BJ (cell line): ENCODE results near the gene PCDHGB2. TPM values are rescaled to one million over a fixed set of nuclear protein-coding genes. Genes with fewer than 3 reads are reported as not detected.

Source experiments
- CTCF ChIA-PET: fragments of 350-600 bp; formaldehyde crosslinking; extraction: SDS; loops from one replicate; lab custom pipeline; 2021; ENCODE audit warnings: antibody characterized with exemption, inconsistent platforms; lab: Yijun Ruan, JAX
- POLR2A ChIA-PET: fragments of 300-600 bp; sonication (Branson Sonifier 250); formaldehyde crosslinking; extraction: SDS; loops from one replicate; lab custom pipeline; 2021; ENCODE audit warnings: antibody characterized with exemption; lab: Charles Lee
- DNase-seq: peaks from one replicate; pipeline ENCODE4 v3.0.0-alpha.2; 2011; ENCODE audit warnings: low read depth
- H3K27me3 ChIP-seq: 2 replicates; pipeline ENCODE4 v1.6.0; 2011; ENCODE audit warnings: low read length; ENCODE audit not compliant: control insufficient read depth, insufficient read depth
- H3K36me3 ChIP-seq: 2 replicates; pipeline ENCODE4 v1.5.1; 2011; ENCODE audit warnings: low read length; ENCODE audit not compliant: control insufficient read depth, insufficient read depth
- H3K4me3 ChIP-seq: 2 replicates; pipeline ENCODE4 v1.5.1; 2011; ENCODE audit warnings: low read depth, mild to moderate bottlenecking, control low read depth, low read length
- polyA plus RNA-seq: library from polyadenylated mRNA; depleted of rRNA; stranded (reverse); fragments of >200 nt; gene quantifications from 2 replicates; pipeline ENCODE4 v1.2.3, GENCODE V29; 2011
- TF ChIP-seq, protein P1 (sequence below): IDR thresholded peaks from 2 replicates; pipeline ENCODE4 v1.5.1; 2011; ENCODE audit warnings: low read depth, mild to moderate bottlenecking, control low read depth, inconsistent platforms, low read length, moderate library complexity; ENCODE audit not compliant: insufficient read depth

PCDHGB2 gene
- polyA plus RNA-seq, 1 experiment, result 3.7 TPM

DNA sequence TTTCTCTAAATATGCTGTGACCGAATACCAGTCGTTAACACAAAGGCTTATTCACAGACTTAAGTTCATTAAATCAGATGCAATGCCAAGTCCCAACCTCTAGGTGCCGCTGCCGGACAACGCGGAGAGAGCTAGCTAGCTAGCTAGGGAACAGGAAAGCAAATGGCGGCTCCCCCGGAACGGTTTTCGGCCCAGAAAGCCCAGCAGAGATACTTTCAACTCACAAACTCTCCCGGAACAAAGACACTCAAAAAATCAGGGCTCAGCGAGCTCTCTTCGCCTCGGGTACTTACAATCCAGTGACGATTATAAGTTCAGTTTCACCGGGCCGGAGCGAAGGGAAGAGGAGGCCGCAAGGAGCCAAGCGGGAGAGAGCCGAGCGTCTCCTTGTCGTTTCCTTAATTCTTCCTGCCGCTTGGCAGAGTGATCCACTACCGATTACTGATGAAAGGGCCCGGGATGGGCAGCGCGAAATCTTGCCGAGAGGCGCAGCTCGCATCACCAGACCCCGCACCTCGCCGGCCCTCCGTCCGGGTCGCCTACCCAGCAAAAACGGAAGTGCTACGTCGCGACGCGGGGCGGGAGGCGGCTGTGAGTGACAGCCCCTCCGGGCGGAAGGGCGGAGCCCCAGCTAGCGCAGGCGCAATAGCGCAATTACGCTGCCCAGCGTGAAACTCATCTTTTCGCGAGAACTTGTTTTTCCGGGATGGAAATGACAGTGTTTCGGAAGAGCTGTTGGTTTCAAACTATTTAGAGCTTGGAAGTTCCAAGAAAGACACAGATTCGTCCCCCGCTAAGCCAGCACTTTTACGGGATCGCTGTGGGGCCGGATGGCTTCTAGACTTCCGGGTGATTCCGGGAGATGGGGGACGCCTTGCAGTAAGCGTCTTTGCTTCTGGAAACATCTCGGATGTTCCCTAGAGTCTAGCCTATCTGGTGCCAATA lies 39.3 kb upstream of the PCDHGB2 start, which contains the start of gene TAF7:
Gene TAF7 (minus strand): TSS at position 560 of the 945 bp plus-strand sequence. CDS start 740 bp downstream, outside the sequence.
- TF ChIP-seq, protein P1, sequence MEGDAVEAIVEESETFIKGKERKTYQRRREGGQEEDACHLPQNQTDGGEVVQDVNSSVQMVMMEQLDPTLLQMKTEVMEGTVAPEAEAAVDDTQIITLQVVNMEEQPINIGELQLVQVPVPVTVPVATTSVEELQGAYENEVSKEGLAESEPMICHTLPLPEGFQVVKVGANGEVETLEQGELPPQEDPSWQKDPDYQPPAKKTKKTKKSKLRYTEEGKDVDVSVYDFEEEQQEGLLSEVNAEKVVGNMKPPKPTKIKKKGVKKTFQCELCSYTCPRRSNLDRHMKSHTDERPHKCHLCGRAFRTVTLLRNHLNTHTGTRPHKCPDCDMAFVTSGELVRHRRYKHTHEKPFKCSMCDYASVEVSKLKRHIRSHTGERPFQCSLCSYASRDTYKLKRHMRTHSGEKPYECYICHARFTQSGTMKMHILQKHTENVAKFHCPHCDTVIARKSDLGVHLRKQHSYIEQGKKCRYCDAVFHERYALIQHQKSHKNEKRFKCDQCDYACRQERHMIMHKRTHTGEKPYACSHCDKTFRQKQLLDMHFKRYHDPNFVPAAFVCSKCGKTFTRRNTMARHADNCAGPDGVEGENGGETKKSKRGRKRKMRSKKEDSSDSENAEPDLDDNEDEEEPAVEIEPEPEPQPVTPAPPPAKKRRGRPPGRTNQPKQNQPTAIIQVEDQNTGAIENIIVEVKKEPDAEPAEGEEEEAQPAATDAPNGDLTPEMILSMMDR, result peak; percentile 86
- Histone ChIP-seq H3K4me3 (peak within 1 kb of the TSS; percentile 73), H3K27me3 (no peaks in the 10 kb centered on the region), H3K36me3 (peaks cover 2% of the 10 kb centered on the region)
- peak; percentile 63 for DNase-seq
- CTCF ChIA-PET, result interaction anchor here (0.8 to 11.7 kb wide), 25 partner anchors 10 to 298 kb away, joined by 3 to 85 read pairs (median 4); partner anchors contain the start of genes DIAPH1, PCDHB9, PCDHGA1 and PCDHGA10
- POLR2A ChIA-PET, result interaction anchor here (0.5 to 1.5 kb wide), 3 partner anchors 8 to 242 kb away, joined by 3 to 4 read pairs (median 4); partner anchors contain the start of gene PCDHGA1

DNA sequence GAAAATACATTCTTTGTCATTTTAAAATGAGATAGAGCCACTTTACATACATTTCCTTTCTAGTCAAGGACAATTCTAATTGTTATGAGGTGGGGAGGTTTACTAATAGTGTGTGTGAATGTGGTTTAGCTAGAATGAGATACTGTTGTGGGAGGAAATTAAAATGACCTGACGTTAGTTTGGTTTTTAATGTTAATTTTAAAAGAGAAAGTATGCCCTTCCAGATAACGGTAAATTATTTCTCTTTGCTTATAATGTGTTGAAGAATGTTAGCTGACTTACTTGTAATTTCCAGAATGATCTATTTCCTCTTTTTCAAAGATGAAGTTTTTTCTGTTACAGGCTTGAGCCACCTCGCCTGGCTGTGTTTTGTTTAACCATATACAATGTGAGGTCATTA lies 37.5 kb upstream of the PCDHGB2 start:
- Histone ChIP-seq H3K4me3 (no peak overlapping the region), H3K36me3 (peaks cover 2% of the 10 kb centered on the region), H3K27me3 (no peaks in the 10 kb centered on the region)
- POLR2A ChIA-PET, result no interaction called here
- CTCF ChIA-PET, result interaction anchor here (1.8 to 11.7 kb wide), 2 partner anchors 9 to 241 kb away, joined by 6 to 85 read pairs; no protein-coding TSS in a partner anchor
- TF ChIP-seq, protein P1, result no peak
- DNase-seq, result no peak

DNA sequence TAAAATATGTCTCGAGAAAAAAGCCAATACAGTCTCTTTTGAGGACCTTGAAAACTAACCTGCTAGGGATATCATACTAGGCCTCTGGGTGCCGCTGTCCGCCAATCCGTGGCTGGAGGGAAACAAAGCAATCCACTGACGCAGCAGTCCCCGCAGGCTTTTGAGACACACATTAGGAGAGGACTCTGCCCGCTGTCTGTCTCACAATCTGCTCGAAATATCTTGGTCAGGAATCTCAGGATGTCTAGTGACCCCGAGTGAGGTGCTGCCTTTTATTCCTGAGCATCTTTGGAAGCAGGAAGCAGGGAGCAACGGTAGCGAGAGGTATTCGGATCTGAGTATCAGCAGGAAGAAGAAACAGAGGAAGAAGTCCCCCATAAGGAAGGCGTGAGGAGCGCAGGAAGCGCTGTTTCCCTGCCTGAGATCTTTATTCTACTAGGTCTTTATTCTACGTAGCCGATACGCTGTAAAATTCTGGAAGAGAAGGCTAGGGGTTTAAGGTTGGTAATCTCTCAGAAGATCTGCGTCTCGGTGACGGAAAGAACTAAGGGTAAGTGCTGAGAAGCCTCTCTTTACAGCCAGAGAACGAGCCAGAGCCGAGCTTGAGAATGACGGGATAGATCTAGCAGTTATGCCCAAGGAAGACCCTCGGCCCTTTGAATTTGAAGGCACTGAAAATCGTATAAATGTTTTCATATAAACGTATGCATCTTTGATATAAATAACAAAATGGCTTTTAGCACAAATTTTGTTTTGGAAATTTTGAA lies 33.5 kb upstream of the PCDHGB2 start:
- POLR2A ChIA-PET, result no interaction called here

DNA sequence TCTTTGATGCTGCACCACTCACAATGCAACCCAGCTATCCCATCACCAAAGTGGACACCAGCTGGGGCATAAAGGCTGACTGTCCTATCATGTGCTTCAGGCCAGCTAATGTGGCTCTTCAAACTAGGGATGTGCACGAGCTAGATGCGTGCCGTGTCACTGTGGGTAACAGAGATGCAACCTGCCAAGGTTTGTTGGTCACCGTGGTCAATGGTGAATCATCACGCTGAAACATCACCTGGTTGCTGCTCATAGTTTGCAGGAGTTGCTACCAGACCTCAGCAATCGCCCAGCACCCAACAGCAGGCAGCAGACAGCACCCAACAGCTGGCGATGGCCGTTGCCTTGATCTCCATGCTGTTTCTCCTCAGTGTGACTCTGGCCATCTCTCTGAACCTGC lies 31.6 kb upstream of the PCDHGB2 start:
- Histone ChIP-seq H3K36me3 (no peaks in the 10 kb centered on the region), H3K4me3 (no peak overlapping the region), H3K27me3 (peaks cover 5% of the 10 kb centered on the region; the same call in 1 of the 2 replicates)
- TF ChIP-seq, protein P1, result no peak
- ChIA-PET POLR2A (interaction anchor here (1.9 kb wide), 1 partner anchor 8 kb away, joined by 4 read pairs; the partner anchor contains the start of gene TAF7), CTCF (interaction anchor here (0.6 to 11.7 kb wide), 12 partner anchors 9 to 253 kb away, joined by 3 to 85 read pairs (median 4); partner anchors contain the start of genes PCDHB16, PCDHGA12, PCDHGA2 and PCDHGA5)
- DNase-seq, result no peak

More for the DNA sequence above, 33.5 kb upstream of the PCDHGB2 start:
- TF ChIP-seq, protein P1, result peak; percentile 79
- H3K36me3 ChIP-seq, result no peaks in the 10 kb centered on the region
- H3K27me3 ChIP-seq, result peaks cover 5% of the 10 kb centered on the region; the same call in 1 of the 2 replicates
- peak overlapping the region; percentile 29 for H3K4me3 ChIP-seq
- no peak for DNase-seq
- CTCF ChIA-PET, result interaction anchor here (0.6 to 11.7 kb wide), 6 partner anchors 12 to 237 kb away, joined by 3 to 85 read pairs (median 6); partner anchors contain the start of genes PCDHGA10 and PCDHGA2
